HUDEP-2 (cell line): ENCODE data around the gene SYCE3.

ENCODE experiments used
- DNase-seq, 76 experiments: peaks; one replicate each; lab custom pipeline; 2025; ENCODE audit not compliant: unreplicated experiment in 76 of 76; lab: John Stamatoyannopoulos, UW

Gene SYCE3

DNA sequence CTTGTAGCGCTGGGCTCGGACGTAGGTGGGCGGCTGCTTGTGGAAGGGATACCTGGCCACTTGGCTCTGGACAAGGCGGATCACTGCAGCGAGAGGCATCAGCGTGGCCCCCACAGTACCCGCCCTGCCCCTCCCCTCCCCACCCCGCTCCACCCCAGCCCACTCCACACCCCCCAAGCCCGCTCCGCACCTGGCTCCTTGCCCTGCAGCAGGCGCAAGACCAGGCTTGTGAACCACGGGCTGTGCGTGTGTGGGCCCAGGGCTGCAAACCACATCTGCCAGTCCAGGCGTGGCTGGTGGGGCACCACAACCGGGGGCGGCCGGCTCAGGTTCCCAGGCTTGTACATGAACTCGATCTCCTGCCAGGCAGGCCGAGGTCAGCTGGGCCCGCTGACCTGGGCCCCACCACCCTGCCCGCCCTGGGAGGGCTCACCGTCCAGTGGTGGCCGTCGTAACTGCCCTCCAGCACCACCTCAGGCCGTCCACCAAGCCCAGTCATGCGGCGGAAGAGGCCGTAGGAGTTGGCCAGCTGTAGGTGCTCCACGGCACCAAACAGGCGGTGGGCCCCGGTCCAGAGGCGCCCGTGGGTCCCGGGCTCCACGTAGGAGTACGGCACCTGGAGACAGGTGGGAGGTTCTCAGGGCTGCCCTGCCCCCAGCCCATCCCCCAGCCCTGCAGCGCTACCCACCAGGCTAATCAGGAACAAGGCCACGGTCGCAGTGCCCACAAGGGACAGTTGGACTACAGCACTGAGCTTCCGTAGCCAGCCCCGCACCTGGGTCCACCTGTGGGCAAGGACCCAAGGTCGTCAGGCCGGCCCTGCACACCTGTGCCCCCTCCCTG lies 58.1 kb downstream of the SYCE3 start:
- no peak for DNase-seq

DNA sequence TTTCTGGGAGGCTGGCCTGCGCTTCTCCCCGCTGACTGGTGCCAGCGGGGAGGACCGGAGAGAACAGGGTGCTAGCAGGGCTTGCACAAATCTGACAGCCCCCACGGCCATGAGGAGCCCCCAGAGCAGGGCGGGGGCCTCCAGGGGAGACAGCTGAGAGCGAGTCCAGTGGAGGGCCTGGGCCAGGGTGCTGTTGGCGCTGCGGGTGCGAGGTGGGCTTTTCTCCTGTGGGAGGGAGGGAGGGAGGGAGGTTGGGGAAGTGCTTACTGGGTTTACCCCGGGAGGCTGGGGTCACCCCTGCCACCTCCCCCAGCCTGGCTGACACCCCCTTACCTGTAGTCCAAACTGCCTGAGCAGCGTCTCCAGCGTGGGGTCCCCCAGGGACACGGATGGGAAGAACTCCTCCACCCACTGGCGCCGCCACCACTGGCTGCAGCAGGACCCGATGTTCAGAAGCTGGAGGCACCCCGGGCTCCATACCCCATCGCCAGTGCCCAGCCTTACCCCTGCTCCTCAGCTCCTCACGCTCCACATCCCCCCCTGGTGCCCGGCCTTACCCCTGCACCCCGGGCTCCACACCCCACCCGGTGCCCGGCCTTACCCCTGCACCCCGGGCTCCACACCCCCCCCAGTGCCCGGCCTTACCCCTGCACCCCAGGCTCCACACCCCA lies 59.1 kb downstream of the SYCE3 start:
- peak in 2 of 76 experiments; percentile 9 to 18 for DNase-seq

DNA sequence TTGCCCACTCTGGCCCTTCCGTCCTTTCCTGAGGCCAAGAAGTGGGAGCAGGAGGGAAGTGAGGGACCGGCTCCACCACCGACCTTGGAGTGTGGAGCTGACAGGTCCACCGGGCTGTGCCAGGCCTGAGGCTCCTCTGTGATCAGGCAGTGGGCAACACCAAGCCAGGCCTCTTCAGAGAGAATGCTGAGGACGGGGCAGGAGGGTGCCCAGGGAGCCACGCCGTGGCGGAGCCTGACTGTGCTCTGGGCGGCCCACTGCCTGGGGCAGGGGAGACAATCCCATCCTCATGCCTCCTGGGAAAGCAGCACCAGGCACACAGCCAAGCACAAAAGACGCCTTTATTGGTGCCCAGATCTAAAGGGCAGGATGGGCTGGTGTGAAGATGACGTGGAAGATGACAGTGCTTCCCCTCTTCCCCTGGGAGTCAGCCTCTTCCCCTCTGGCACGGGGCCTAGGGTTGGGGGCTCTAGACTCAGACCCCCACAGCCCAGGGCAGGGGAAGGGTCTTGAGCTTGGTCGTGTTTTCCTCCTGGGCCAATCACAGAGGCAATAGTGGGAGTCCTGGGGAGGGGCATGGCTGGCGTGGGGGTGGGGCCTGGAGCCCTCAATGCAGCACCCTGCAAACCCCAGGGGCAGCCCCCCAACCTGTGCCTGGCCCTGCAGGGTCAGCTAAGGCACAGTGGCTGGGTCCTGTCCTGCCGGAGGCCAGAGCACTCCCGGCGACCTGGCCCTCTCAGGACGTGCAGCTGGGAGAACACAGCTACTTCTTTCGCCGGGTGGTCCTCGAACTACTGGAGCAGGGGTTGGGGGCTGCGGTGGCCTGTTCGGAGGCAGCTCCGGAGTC lies 59.9 kb downstream of the SYCE3 start:
- no peak for DNase-seq

DNA sequence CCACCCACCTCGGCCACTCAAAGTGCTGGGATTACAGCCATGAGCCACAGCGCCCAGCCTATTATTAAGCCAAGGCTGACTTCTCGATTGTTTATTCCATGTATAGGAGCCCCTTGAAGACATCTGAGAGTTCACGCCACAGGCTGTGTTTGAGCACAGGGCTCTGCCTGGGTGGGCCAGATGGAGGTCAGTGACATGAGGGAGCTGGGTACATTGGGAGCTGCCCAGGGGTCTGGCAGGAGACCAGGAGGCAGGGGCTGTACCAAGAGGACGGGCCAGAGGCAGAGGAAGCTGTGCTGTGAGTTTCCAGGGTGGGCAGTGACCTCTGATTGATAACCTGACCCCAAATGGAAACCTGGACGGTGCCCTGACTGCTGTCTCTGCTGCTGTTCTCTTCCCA lies 60.6 kb downstream of the SYCE3 start:
- DNase-seq = no peak
